Activated T-helper 17 cell treated with anti-CD3 and anti-CD28 coated beads, Interleukin-2, amount 50 U/mL, for 72 hours (primary cell): ENCODE measurements around the gene METTL21C. TPM values are rescaled to one million over a fixed set of nuclear protein-coding genes. Genes with fewer than 3 reads are reported as not detected.

Source experiments
- ATAC-seq: fragments of 150-1000 bp; cut with Tn5 transposase; replicated peaks from 2 replicates; pipeline ENCODE4 v1.10.0; 2021; ENCODE audit warnings: mild to moderate bottlenecking, moderate library complexity
- H3K27ac Mint-ChIP-seq: one replicate; pipeline ENCODE4 v1.8.0; 2022; ENCODE audit warnings: mixed read lengths
- H3K27me3 Mint-ChIP-seq: one replicate; pipeline ENCODE4 v1.8.0; 2022; ENCODE audit warnings: mixed read lengths
- H3K36me3 Mint-ChIP-seq: one replicate; pipeline ENCODE4 v1.8.0; 2022; ENCODE audit warnings: low read depth, mild to moderate bottlenecking, mixed read lengths
- H3K4me1 Mint-ChIP-seq: one replicate; pipeline ENCODE4 v1.8.0; 2022; ENCODE audit warnings: mixed read lengths
- H3K4me3 Mint-ChIP-seq: one replicate; pipeline ENCODE4 v1.8.0; 2022; ENCODE audit warnings: mild to moderate bottlenecking, mixed read lengths
- H3K9me3 Mint-ChIP-seq: one replicate; pipeline ENCODE4 v1.8.0; 2022; ENCODE audit warnings: mixed read lengths
- total RNA-seq, 2 donors: library from RNA; stranded (reverse); gene quantifications; one replicate each; pipeline ENCODE4 v1.2.3, GENCODE V29; 2022

The METTL21C gene
- total RNA-seq, 2 donors from 2014 or later, result not detected

GRCh38 chr13:102703726-102704035, 8.8 kb upstream of the METTL21C start:
- H3K27me3 Mint-ChIP-seq, result peaks cover 6% of the 10 kb centered on the region
- H3K27ac Mint-ChIP-seq, result no peak overlapping the region
- no peaks in the 10 kb centered on the region for H3K4me1 Mint-ChIP-seq
- ATAC-seq, result no peak
- H3K36me3 Mint-ChIP-seq, result no peaks in the 10 kb centered on the region
- H3K9me3 Mint-ChIP-seq, result peaks cover 1% of the 10 kb centered on the region
- no peak overlapping the region for H3K4me3 Mint-ChIP-seq

DNA sequence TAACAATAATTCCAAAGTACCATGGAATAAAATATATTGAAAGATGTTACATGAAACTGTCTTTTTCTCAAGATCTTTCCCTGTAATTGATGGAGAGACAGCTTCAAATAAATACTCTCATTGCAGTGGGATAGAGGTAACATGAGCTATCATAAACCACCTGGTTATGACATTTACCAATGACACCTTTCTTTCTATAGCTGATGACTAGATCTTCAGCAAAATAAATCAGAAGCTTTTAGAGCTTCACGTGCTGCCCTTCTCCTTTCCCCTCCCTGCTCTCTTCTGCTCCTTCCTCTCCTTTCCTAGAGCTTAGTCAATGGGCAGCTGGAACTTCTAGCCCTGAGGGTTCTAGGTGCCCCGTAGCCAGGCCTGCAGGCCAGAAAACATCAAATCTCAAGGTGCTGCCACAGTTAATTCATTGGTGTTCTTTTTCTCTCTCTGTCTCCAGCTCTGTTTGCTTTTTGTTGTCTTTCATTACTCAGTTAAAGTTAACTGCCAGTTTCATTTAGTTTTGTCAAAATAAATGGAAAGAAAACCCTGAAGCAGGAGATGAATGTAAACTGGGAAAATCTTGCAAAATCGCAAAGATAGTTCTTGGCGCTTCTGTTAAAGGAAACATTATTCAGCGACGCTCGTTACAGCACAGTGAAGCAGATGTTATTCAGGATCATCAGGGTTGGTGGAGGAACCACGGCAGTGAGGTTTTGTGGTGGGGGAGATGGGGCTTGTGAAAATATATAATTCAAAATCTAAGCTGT, 8.3 kb upstream of the METTL21C start:
- Mint-ChIP-seq H3K4me3 (no peak overlapping the region), H3K36me3 (no peaks in the 10 kb centered on the region), H3K27ac (no peak overlapping the region), H3K9me3 (peaks cover 6% of the 10 kb centered on the region), H3K27me3 (peaks cover 11% of the 10 kb centered on the region), H3K4me1 (no peaks in the 10 kb centered on the region)
- ATAC-seq, result no peak

DNA sequence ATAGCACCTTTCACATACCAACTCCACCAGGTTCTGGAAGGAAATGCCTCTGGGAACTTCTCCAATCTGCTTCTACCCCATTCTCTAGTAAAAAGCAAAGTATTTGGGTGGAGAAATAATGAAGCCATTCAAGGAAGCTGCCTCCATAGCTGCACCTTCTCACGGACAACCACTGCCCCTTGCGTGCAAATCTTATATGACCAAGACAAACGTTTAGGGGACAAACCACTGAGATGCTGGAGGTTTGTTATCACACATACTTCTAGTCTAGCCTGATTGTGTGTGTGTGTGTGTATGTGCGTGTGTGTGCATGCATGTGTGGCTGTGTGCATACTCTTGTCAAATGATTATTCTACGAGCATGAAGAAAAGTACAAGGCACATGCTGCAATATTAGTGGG, 6.5 kb upstream of the METTL21C start:
- H3K4me3 Mint-ChIP-seq, result no peak overlapping the region
- H3K9me3 Mint-ChIP-seq, result peaks cover 6% of the 10 kb centered on the region
- no peak overlapping the region for H3K27ac Mint-ChIP-seq
- H3K36me3 Mint-ChIP-seq, result no peaks in the 10 kb centered on the region
- H3K27me3 Mint-ChIP-seq, result peaks cover 11% of the 10 kb centered on the region
- no peaks in the 10 kb centered on the region for H3K4me1 Mint-ChIP-seq
- no peak for ATAC-seq

DNA sequence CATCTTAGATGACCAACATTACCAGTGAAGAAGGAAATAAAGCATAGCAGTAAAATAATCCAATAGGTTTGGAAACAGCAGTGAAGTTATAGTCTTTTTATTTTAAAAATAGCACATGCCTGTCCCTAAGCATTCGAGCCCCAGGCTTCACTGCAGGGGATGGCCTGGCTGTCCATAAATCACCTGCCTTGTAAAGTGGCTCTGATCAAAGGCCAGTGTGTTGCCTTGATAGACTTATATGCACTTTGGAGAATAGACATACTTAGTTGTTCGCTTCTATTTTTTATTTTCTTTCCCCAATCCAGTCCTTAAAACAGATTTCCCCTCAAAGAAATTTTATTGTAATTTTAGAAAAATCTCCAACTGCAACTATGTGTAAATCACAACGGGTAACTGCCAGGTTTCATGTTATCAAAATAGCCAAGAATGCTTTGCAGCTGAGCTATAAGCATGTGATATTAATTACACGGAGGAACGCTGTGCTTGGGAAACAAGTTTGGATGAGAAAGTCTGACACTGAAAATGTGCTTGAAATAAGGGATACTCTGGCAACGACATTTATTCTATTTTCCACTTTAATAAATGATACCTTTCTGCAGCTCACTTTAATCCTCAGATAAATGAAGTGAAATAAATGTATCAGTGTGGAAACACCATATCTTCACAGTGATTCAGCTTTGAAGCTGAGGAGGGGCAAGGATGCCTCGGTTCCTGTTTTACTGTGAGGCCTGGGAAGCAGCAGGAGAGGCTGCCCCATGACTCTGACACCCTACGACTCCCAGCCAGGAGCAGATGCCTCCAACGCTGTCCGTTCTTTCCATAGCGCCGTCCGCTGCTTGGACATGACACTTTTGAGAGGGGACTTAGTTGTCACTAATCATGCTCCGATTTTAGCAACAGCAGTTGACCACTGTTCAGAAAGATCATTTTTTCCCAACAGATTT, 5.5 kb upstream of the METTL21C start:
- H3K9me3 Mint-ChIP-seq, result peaks cover 6% of the 10 kb centered on the region
- peaks cover 10% of the 10 kb centered on the region for H3K27me3 Mint-ChIP-seq
- H3K27ac Mint-ChIP-seq, result no peak overlapping the region
- H3K36me3 Mint-ChIP-seq, result no peaks in the 10 kb centered on the region
- ATAC-seq, result no peak
- H3K4me3 Mint-ChIP-seq, result no peak overlapping the region
- no peaks in the 10 kb centered on the region for H3K4me1 Mint-ChIP-seq

GRCh38 chr13:102699504-102699903, 4.7 kb upstream of the METTL21C start:
- Mint-ChIP-seq H3K36me3 (no peaks in the 10 kb centered on the region), H3K27ac (no peak overlapping the region), H3K27me3 (peaks cover 13% of the 10 kb centered on the region), H3K4me3 (no peak overlapping the region), H3K9me3 (peaks cover 6% of the 10 kb centered on the region), H3K4me1 (no peaks in the 10 kb centered on the region)
- no peak for ATAC-seq

GRCh38 chr13:102698649-102698980, 3.8 kb upstream of the METTL21C start:
- Mint-ChIP-seq H3K36me3 (no peaks in the 10 kb centered on the region), H3K4me1 (no peaks in the 10 kb centered on the region), H3K27me3 (peaks cover 17% of the 10 kb centered on the region), H3K4me3 (no peak overlapping the region), H3K9me3 (peaks cover 6% of the 10 kb centered on the region), H3K27ac (no peak overlapping the region)
- no peak for ATAC-seq

GRCh38 chr13:102697929-102698648, 3.2 kb upstream of the METTL21C start:
- no peak overlapping the region for H3K27ac Mint-ChIP-seq

GRCh38 chr13:102697264-102697663, 2.4 kb upstream of the METTL21C start:
- Mint-ChIP-seq H3K36me3 (no peaks in the 10 kb centered on the region), H3K27me3 (peaks cover 21% of the 10 kb centered on the region)
- no peak for ATAC-seq

More at GRCh38 chr13:102697929-102698648, 3.2 kb upstream of the METTL21C start:
- H3K36me3 Mint-ChIP-seq, result no peaks in the 10 kb centered on the region
- H3K27me3 Mint-ChIP-seq, result peaks cover 17% of the 10 kb centered on the region
- no peaks in the 10 kb centered on the region for H3K4me1 Mint-ChIP-seq
- ATAC-seq, result no peak
- H3K4me3 Mint-ChIP-seq, result no peak overlapping the region
- peaks cover 6% of the 10 kb centered on the region for H3K9me3 Mint-ChIP-seq

GRCh38 chr13:102696465-102696864, 1.6 kb upstream of the METTL21C start:
- ATAC-seq, result no peak
- H3K27me3 Mint-ChIP-seq, result peaks cover 26% of the 10 kb centered on the region
- peaks cover 6% of the 10 kb centered on the region for H3K9me3 Mint-ChIP-seq
- no peak overlapping the region for H3K4me3 Mint-ChIP-seq
- no peaks in the 10 kb centered on the region for H3K4me1 Mint-ChIP-seq
- no peak overlapping the region for H3K27ac Mint-ChIP-seq
- no peaks in the 10 kb centered on the region for H3K36me3 Mint-ChIP-seq

More at GRCh38 chr13:102697264-102697663, 2.4 kb upstream of the METTL21C start:
- Mint-ChIP-seq H3K9me3 (peaks cover 6% of the 10 kb centered on the region), H3K27ac (no peak overlapping the region), H3K4me3 (no peak overlapping the region), H3K4me1 (no peaks in the 10 kb centered on the region)

DNA sequence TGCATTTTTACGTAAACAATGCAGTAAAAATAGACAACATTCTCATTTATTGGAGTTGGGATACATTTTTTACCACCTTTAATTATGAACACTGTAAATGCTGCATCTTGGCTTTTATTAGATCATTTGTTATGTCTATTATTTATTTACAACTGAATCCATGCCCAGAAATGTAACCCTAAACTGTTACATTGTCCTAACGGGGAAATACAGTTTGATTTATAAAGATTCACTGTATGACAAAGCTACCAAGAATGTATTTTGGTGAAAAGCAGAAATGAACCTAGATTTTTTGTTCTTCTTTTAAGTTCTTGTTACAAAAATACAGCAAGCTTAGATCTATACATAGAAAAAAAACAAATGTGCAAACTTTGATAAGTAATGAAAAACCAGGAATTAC, 1.1 kb downstream of the METTL21C start:
- Mint-ChIP-seq H3K9me3 (peaks cover 6% of the 10 kb centered on the region), H3K36me3 (no peaks in the 10 kb centered on the region), H3K27me3 (peaks cover 26% of the 10 kb centered on the region), H3K27ac (no peak overlapping the region), H3K4me1 (no peaks in the 10 kb centered on the region), H3K4me3 (no peak overlapping the region)
- ATAC-seq, result no peak

DNA sequence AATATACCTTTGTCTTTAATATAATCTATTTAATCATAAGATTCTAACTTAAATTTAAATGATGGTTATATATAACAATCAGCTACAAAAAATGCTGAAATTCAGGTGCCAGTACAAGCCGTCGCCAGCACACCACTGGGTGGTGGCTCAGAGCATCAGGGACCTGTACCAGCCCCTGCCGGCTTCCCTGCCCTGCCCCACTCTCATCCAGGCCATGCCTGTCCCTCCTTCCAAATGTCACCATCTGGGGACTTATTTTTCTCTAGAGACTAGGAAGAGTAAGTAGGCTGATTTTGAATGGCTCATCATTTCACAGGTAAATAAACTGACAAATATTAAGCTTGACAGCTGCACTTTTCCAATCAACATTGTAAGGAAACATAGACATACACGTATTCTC, 1.6 kb downstream of the METTL21C start:
- Mint-ChIP-seq H3K4me3 (no peak overlapping the region), H3K36me3 (no peaks in the 10 kb centered on the region), H3K4me1 (no peaks in the 10 kb centered on the region), H3K27me3 (peaks cover 21% of the 10 kb centered on the region), H3K27ac (no peak overlapping the region), H3K9me3 (peaks cover under 1% of the 10 kb centered on the region)
- no peak for ATAC-seq

- no peaks in the 10 kb centered on the region for H3K4me1 Mint-ChIP-seq
- H3K9me3 Mint-ChIP-seq, result no peaks in the 10 kb centered on the region
Measured at GRCh38 chr13:102692491-102692826, 2.4 kb downstream of the METTL21C start.

GRCh38 chr13:102690883-102691282, 4.0 kb downstream of the METTL21C start:
- no peak overlapping the region for H3K4me3 Mint-ChIP-seq
- H3K27me3 Mint-ChIP-seq, result peaks cover 20% of the 10 kb centered on the region
- H3K27ac Mint-ChIP-seq, result no peak overlapping the region
- H3K9me3 Mint-ChIP-seq, result no peaks in the 10 kb centered on the region
- H3K4me1 Mint-ChIP-seq, result no peaks in the 10 kb centered on the region
- H3K36me3 Mint-ChIP-seq, result no peaks in the 10 kb centered on the region
- ATAC-seq, result no peak

More at GRCh38 chr13:102692491-102692826, 2.4 kb downstream of the METTL21C start:
- Mint-ChIP-seq H3K27me3 (peaks cover 20% of the 10 kb centered on the region), H3K4me3 (no peak overlapping the region), H3K36me3 (no peaks in the 10 kb centered on the region), H3K27ac (no peak overlapping the region)
- ATAC-seq, result no peak

DNA sequence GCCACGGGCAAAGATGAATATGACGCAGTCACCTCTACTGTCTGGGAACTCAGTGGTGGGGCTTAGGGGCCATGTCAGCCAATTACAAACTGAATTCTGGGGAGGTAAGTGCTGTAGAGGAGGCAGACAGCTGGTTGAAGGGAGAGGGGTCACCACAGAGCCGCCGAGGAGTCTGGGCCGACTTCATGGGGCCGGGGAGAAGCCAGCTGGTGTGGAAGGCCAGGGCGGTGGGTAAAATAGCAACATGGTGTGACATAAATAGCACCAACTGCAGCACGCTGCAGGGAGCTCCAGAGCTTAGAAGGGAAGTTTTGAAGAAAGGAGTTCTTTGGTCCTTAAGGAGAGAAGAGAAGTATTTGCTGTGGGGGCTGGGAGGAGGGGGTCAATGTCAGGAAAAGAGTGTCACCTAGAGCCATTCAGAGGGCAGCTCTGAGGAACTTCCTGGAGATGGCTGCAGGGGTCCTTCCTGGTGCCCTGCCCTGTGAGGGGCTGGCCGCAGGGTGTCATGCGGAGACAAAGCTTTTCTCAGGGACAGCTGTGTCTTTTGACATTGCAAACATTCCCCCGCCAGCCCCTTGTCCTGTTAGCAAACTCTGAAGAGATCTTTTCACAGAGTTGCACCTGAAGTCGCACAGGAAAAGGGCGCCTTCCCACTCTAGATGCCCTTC, 6.4 kb downstream of the METTL21C start:
- ATAC-seq, result no peak
- no peak overlapping the region for H3K4me3 Mint-ChIP-seq
- no peaks in the 10 kb centered on the region for H3K9me3 Mint-ChIP-seq
- H3K36me3 Mint-ChIP-seq, result no peaks in the 10 kb centered on the region
- no peak overlapping the region for H3K27ac Mint-ChIP-seq
- no peaks in the 10 kb centered on the region for H3K4me1 Mint-ChIP-seq
- H3K27me3 Mint-ChIP-seq, result peaks cover 9% of the 10 kb centered on the region
